Measurements from ENCODE around the gene MYO5A. TPM values are rescaled to one million over a fixed set of nuclear protein-coding genes. Genes with fewer than 3 reads are reported as not detected.

Gene MYO5A
- total RNA-seq, 2 experiments from 2014 or later, result 41.3 to 42.2 TPM

DNA sequence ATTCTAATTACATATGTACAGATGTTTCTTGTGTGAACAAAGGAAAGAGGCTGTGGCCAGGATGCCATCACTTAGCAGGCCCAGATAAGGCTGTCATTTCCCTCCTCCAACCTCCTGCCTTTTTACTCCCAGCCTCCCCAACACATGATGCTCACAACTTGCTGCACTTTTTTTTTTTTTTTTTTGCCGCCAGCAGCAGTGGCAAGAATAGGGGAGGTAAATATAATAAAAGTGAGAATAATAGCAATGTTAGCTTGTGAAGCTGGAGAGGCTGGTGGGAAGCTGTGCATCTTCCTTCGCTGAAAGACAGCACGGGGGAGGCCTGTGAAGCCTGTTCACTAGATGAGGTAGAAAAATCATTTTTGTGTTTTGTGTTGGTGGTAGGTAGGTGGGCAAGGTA is 190.6 kb downstream of the MYO5A start:
- ChIA-PET POLR2A (no interaction called here), CTCF (interaction anchor here (2.2 kb wide), 1 partner anchor 81 kb away, joined by 6 read pairs; no protein-coding TSS in a partner anchor)
- Mint-ChIP-seq H3K9me3 (no peaks in the 10 kb centered on the region), H3K4me1 (peaks cover 23% of the 10 kb centered on the region), H3K27me3 (no peaks in the 10 kb centered on the region), H3K4me3 (no peak overlapping the region), H3K36me3 (ENCODE audit: low read depth) (peaks cover 35% of the 10 kb centered on the region), H3K27ac (no peak overlapping the region)
- DNase-seq, result no peak

GRCh38 chr15:52337198-52337853 is 191.4 kb downstream of the MYO5A start:
- ChIA-PET CTCF (interaction anchor here (2.2 to 3.9 kb wide), 2 partner anchors 80 to 398 kb away, joined by 6 to 12 read pairs; no protein-coding TSS in a partner anchor), POLR2A (interaction anchor here (1.3 kb wide), 1 partner anchor 236 kb away, joined by 3 read pairs; no protein-coding TSS in a partner anchor)
- no peak for DNase-seq
- Mint-ChIP-seq H3K4me1 (peaks cover 30% of the 10 kb centered on the region), H3K4me3 (no peak overlapping the region), H3K27me3 (no peaks in the 10 kb centered on the region), H3K9me3 (no peaks in the 10 kb centered on the region), H3K36me3 (ENCODE audit: low read depth) (peaks cover 31% of the 10 kb centered on the region), H3K27ac (peak overlapping the region; percentile 9)

DNA sequence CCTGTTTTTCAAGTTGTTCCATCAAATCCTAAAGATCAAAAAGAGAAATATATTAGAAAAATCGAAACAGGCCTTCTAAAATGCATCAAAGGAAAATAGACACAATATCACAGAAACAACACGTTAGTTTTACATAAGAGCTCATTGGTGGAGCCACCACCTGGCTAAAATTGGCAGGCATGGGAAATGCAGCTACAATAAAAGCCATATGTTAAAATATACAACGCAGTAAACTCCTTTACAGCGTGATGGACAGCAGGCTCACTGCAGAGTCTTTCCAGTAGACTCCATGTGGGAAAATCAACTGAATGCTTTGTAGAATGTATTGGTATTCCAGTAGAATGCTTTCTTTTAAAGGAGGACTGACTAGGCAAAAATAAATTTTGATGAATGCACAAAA is 192.2 kb downstream of the MYO5A start:
- Mint-ChIP-seq H3K27ac (no peak overlapping the region), H3K36me3 (ENCODE audit: low read depth) (peaks cover 33% of the 10 kb centered on the region), H3K27me3 (no peaks in the 10 kb centered on the region), H3K4me1 (peaks cover 38% of the 10 kb centered on the region), H3K4me3 (no peak overlapping the region), H3K9me3 (no peaks in the 10 kb centered on the region)
- DNase-seq, result no peak
- ChIA-PET CTCF (interaction anchor here (0.6 to 3.9 kb wide), 3 partner anchors 13 to 399 kb away, joined by 4 to 12 read pairs (median 6); no protein-coding TSS in a partner anchor), POLR2A (interaction anchor here (1.3 kb wide), 1 partner anchor 237 kb away, joined by 3 read pairs; no protein-coding TSS in a partner anchor)

DNA sequence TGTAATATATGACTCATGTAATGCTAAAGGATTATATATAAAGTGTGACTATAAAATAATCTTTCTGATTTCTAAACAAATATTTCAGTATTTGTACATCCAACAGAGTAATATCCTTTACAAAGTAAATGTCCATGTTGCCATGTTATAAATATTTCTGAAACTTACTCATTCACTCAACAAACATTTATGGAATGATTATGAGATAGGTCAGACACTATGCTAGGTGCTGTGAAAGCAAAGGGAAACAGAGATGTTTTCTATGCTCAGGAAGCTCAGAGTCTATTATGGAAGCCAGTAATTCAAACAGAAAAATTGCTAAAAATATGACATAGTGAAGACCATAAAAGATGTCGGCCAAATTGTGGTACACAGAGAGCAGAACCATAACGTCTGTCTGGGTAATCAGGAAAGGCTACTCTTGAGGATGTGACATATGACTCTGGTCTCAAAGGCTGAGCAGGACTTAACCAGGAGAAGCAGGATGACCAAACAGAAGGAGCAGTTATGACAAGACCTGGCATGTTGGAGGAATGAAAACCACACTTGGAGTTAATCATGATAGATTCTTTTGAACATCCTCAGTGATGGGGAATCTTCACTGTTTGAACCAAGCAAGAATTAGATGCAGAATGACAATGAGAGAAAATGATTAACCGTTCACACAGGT is 194.1 kb downstream of the MYO5A start:
- no peak overlapping the region for H3K4me3 Mint-ChIP-seq
- CTCF ChIA-PET, result interaction anchor here (0.6 to 4.3 kb wide), 6 partner anchors 78 to 401 kb away, joined by 3 to 47 read pairs (median 6); no protein-coding TSS in a partner anchor
- no peak for DNase-seq
- H3K4me1 Mint-ChIP-seq, result peaks cover 52% of the 10 kb centered on the region
- H3K27me3 Mint-ChIP-seq, result no peaks in the 10 kb centered on the region
- no peak overlapping the region for H3K27ac Mint-ChIP-seq
- POLR2A ChIA-PET, result no interaction called here
- no peaks in the 10 kb centered on the region for H3K9me3 Mint-ChIP-seq
- peaks cover 35% of the 10 kb centered on the region for H3K36me3 Mint-ChIP-seq (ENCODE audit: low read depth)

GRCh38 chr15:52331490-52332240 is 197.0 kb downstream of the MYO5A start:
- H3K27ac Mint-ChIP-seq, result peak overlapping the region; percentile 79
- H3K4me3 Mint-ChIP-seq, result peak overlapping the region; percentile 19
- DNase-seq, result peak; percentile 78
- peaks cover 45% of the 10 kb centered on the region for H3K4me1 Mint-ChIP-seq
- no peaks in the 10 kb centered on the region for H3K9me3 Mint-ChIP-seq
- no peaks in the 10 kb centered on the region for H3K27me3 Mint-ChIP-seq
- POLR2A ChIA-PET, result interaction anchor here (0.8 to 2.4 kb wide), 14 partner anchors 18 to 404 kb away, joined by 3 to 13 read pairs (median 4); partner anchors contain the start of genes ARPP19, ATOSA and MYO5A
- H3K36me3 Mint-ChIP-seq (ENCODE audit: low read depth), result peaks cover 45% of the 10 kb centered on the region
- CTCF ChIA-PET, result interaction anchor here (0.6 to 4.3 kb wide), 23 partner anchors 12 to 448 kb away, joined by 3 to 47 read pairs (median 4); no protein-coding TSS in a partner anchor

DNA sequence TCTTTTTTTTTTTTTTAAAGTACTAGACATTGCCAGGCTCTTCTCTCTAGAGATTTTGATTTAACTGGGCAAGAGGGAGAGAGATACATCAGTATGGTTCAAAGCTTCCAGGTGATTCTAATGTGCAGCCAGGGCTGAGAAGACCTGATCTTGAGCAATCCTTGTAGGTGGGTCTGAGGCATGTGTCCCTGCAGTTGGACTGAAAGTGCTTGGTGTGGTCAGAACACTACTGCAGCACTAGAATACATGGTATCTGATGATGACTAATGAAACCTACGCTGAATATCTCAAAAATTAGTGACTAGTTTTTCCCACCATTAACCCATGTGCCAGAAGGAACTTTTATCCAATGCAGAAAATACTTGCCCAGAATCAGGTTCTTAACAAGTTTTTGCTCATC is 198.7 kb downstream of the MYO5A start:
- H3K36me3 Mint-ChIP-seq (ENCODE audit: low read depth), result peaks cover 49% of the 10 kb centered on the region
- no peak overlapping the region for H3K4me3 Mint-ChIP-seq
- ChIA-PET CTCF (interaction anchor here (0.7 to 2.5 kb wide), 2 partner anchors 73 to 265 kb away, joined by 3 to 9 read pairs; no protein-coding TSS in a partner anchor), POLR2A (no interaction called here)
- no peak overlapping the region for H3K27ac Mint-ChIP-seq
- H3K27me3 Mint-ChIP-seq, result no peaks in the 10 kb centered on the region
- no peak for DNase-seq
- H3K4me1 Mint-ChIP-seq, result peaks cover 42% of the 10 kb centered on the region
- no peaks in the 10 kb centered on the region for H3K9me3 Mint-ChIP-seq

DNA sequence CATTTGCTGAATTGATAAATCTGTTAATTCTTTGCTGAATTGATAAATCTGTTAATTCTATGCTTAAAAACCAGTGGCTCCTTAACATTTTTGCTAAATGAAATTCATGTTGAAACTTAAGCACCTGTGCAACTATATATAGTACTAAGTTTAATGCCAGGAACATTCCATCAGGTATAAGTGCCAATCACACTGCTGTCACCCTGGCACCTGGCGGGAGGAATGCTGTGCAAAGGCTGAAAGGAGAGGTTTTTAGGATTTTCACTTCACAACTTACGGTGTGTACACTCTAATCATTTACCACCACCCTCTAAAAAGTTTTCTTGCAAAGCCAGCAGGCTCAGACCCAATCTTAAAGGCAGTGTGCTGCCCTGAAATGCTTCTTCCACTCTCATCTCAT is 199.5 kb downstream of the MYO5A start:
- Mint-ChIP-seq H3K36me3 (ENCODE audit: low read depth) (peaks cover 44% of the 10 kb centered on the region), H3K27ac (no peak overlapping the region), H3K27me3 (no peaks in the 10 kb centered on the region), H3K4me1 (peaks cover 40% of the 10 kb centered on the region), H3K9me3 (no peaks in the 10 kb centered on the region), H3K4me3 (no peak overlapping the region)
- ChIA-PET POLR2A (no interaction called here), CTCF (interaction anchor here (0.7 to 2.5 kb wide), 5 partner anchors 67 to 405 kb away, joined by 3 to 9 read pairs (median 4); no protein-coding TSS in a partner anchor)
- DNase-seq, result no peak

- no peak overlapping the region for H3K4me3 Mint-ChIP-seq
- H3K9me3 Mint-ChIP-seq, result no peaks in the 10 kb centered on the region
- no peak for DNase-seq
- peaks cover 46% of the 10 kb centered on the region for H3K36me3 Mint-ChIP-seq (ENCODE audit: low read depth)
- H3K4me1 Mint-ChIP-seq, result peaks cover 40% of the 10 kb centered on the region
- ChIA-PET POLR2A (no interaction called here), CTCF (interaction anchor here (0.9 to 2.5 kb wide), 4 partner anchors 66 to 406 kb away, joined by 4 to 9 read pairs (median 4); no protein-coding TSS in a partner anchor)
- no peaks in the 10 kb centered on the region for H3K27me3 Mint-ChIP-seq
- H3K27ac Mint-ChIP-seq, result no peak overlapping the region
Measured at GRCh38 chr15:52328680-52329079, 200.0 kb downstream of the MYO5A start.

GRCh38 chr15:52326756-52327155 is 201.9 kb downstream of the MYO5A start:
- POLR2A ChIA-PET, result interaction anchor here (1.0 to 2.7 kb wide), 2 partner anchors 65 to 242 kb away, joined by 3 to 6 read pairs; partner anchors contain the start of gene ARPP19
- Mint-ChIP-seq H3K27ac (no peak overlapping the region), H3K4me1 (peaks cover 26% of the 10 kb centered on the region), H3K9me3 (no peaks in the 10 kb centered on the region), H3K27me3 (no peaks in the 10 kb centered on the region), H3K36me3 (ENCODE audit: low read depth) (peaks cover 58% of the 10 kb centered on the region), H3K4me3 (no peak overlapping the region)
- DNase-seq, result no peak
- CTCF ChIA-PET, result no interaction called here

DNA sequence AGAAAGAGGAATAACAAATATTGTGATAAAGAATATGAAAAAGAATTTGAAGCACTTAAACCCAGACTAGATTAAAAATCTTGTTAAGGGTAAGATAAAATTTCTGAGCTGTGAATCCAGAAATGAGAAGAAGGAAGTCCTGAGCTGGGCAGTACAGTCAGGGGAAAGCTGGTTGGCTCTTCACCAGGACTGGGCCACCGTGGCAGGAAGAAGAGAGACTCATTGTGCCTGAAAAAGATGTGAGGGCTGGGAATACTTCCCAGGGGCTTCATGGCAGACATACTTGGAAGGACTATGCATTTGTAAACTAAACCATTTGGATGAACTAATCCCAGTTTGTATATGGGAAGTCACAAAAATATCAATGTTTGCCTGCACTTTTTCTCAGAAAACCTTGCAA is 204.6 kb downstream of the MYO5A start:
- CTCF ChIA-PET, result interaction anchor here (0.5 to 3.3 kb wide), 3 partner anchors 68 to 234 kb away, joined by 3 to 16 read pairs (median 5); no protein-coding TSS in a partner anchor
- H3K36me3 Mint-ChIP-seq (ENCODE audit: low read depth), result peaks cover 61% of the 10 kb centered on the region
- no peaks in the 10 kb centered on the region for H3K27me3 Mint-ChIP-seq
- no peak for DNase-seq
- H3K27ac Mint-ChIP-seq, result no peak overlapping the region
- H3K4me3 Mint-ChIP-seq, result no peak overlapping the region
- POLR2A ChIA-PET, result no interaction called here
- H3K4me1 Mint-ChIP-seq, result peaks cover 3% of the 10 kb centered on the region
- no peaks in the 10 kb centered on the region for H3K9me3 Mint-ChIP-seq

DNA sequence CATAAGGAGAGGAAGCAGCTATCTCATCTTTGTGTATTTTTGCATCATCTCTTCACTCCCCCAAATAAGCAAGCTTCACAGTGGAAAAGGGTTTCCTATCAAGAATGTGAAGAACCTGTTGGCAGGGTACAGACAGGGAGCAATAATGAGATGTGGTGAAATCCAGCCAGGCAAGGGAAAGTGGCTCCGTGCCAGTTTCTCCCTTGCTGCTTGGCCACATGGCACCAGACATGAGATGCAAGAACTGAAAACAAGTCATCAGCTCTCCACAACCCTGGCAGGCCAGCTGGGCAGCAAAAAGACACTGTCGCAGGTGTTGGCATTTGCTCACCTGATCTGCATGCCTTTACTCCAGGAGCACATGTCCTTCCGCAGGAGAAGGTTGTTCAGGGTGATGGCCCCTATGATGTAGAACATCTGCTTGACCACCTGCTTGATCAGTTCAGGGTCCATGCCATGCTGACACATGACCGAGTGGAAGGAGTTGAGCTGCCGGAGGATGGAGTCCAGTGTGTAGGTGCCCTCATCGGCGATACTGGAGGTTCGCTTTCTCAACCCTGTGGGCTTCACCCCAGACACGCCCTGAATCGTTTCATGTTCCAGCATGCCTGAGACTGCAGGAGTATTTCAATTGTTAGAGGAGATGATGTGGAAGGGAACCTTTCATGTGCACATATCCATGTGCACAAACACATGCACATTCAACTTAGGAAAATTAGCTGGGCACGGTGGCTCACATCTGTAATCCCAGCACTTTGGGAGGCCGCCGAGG is 209.8 kb downstream of the MYO5A start:
- POLR2A ChIA-PET, result interaction anchor here (1.0 to 1.3 kb wide), 2 partner anchors 15 to 58 kb away, joined by 3 to 4 read pairs; no protein-coding TSS in a partner anchor
- CTCF ChIA-PET, result no interaction called here

GRCh38 chr15:52317688-52318087 is 211.0 kb downstream of the MYO5A start:
- no peak overlapping the region for H3K4me3 Mint-ChIP-seq
- H3K27me3 Mint-ChIP-seq, result no peaks in the 10 kb centered on the region
- POLR2A ChIA-PET, result interaction anchor here (0.7 to 1.3 kb wide), 2 partner anchors 14 to 60 kb away, joined by 3 to 4 read pairs; no protein-coding TSS in a partner anchor
- DNase-seq, result no peak
- CTCF ChIA-PET, result no interaction called here
- H3K36me3 Mint-ChIP-seq (ENCODE audit: low read depth), result peaks cover 58% of the 10 kb centered on the region
- no peaks in the 10 kb centered on the region for H3K4me1 Mint-ChIP-seq
- H3K9me3 Mint-ChIP-seq, result no peaks in the 10 kb centered on the region
- H3K27ac Mint-ChIP-seq, result no peak overlapping the region

More for the DNA sequence above, 209.8 kb downstream of the MYO5A start:
- H3K4me3 Mint-ChIP-seq, result no peak overlapping the region
- no peaks in the 10 kb centered on the region for H3K9me3 Mint-ChIP-seq
- H3K27ac Mint-ChIP-seq, result no peak overlapping the region
- H3K36me3 Mint-ChIP-seq (ENCODE audit: low read depth), result peaks cover 56% of the 10 kb centered on the region
- DNase-seq, result no peak
- H3K4me1 Mint-ChIP-seq, result no peaks in the 10 kb centered on the region
- no peaks in the 10 kb centered on the region for H3K27me3 Mint-ChIP-seq
